CD4-positive, alpha-beta T cell (primary cell): Measurements from ENCODE around the gene ZNF37A. TPM values are rescaled to one million over a fixed set of nuclear protein-coding genes. Genes with fewer than 3 reads are reported as not detected.

Source experiments
- ATAC-seq: fragments of 200-7000 bp; cut with Tn5 transposase; one replicate; pipeline ENCODE4 v1.10.0; 2022; ENCODE audit warnings: mild to moderate bottlenecking; ENCODE audit not compliant: poor library complexity
- CTCF ChIA-PET: fragments of 350-600 bp; sonication (Branson Sonifier 250); formaldehyde crosslinking; loops from one replicate; lab custom pipeline; 2021; ENCODE audit warnings: antibody characterized with exemption, inconsistent platforms; lab: Charles Lee
- POLR2A ChIA-PET: fragments of 350-600 bp; sonication (Branson Sonifier 250); formaldehyde crosslinking; loops from one replicate; lab custom pipeline; 2021; ENCODE audit warnings: antibody characterized with exemption, inconsistent platforms; lab: Charles Lee
- DNase-seq, 14 experiments: peaks; one replicate each; pipeline ENCODE4 v3.0.0-alpha.2; 2013 to 2020; ENCODE audit warnings: mixed read lengths in 2 of 14
- H3K27ac ChIP-seq, 2 donors: one replicate each; pipeline versions ENCODE4 v1.5.1 to v1.7.0; 2013; ENCODE audit warnings: low read length in 2 of 2, low read depth in 1 of 2, mild to moderate bottlenecking in 1 of 2
- H3K27me3 ChIP-seq, 2 experiments: 1 replicate in 1 of 2; 2 replicates in 1 of 2; pipeline versions ENCODE4 v1.6.1 to v1.7.0; 2013; ENCODE audit warnings: low read length in 2 of 2, control low read depth in 1 of 2, mild to moderate bottlenecking in 1 of 2, moderate library complexity in 1 of 2; ENCODE audit not compliant: insufficient read depth in 2 of 2, control insufficient read depth in 1 of 2
- H3K36me3 ChIP-seq: one replicate; pipeline ENCODE4 v1.6.1; 2013; ENCODE audit warnings: low read length, control low read depth; ENCODE audit not compliant: insufficient read depth
- H3K4me1 ChIP-seq: one replicate; pipeline ENCODE4 v1.6.1; 2013; ENCODE audit warnings: low read length, control low read depth; ENCODE audit not compliant: insufficient read depth
- H3K4me3 ChIP-seq: one replicate; pipeline ENCODE4 v1.5.1; 2013; ENCODE audit warnings: mild to moderate bottlenecking, low read length, moderate library complexity
- H3K9me3 ChIP-seq, 2 experiments: 1 replicate in 1 of 2; 2 replicates in 1 of 2; pipeline versions ENCODE4 v1.6.1 to v1.7.0; 2013; ENCODE audit warnings: low read length in 2 of 2, mild to moderate bottlenecking in 2 of 2, control low read depth in 1 of 2, moderate library complexity in 1 of 2; ENCODE audit not compliant: control insufficient read depth in 1 of 2, insufficient read depth in 1 of 2
- H3K27ac Mint-ChIP-seq: one replicate; pipeline ENCODE4 v1.8.0; 2020; ENCODE audit warnings: mixed read lengths
- H3K27me3 Mint-ChIP-seq: one replicate; pipeline ENCODE4 v1.8.0; 2021; ENCODE audit warnings: mixed read lengths
- H3K36me3 Mint-ChIP-seq: one replicate; pipeline ENCODE4 v1.8.0; 2021; ENCODE audit warnings: low read depth, mixed read lengths
- H3K4me1 Mint-ChIP-seq: one replicate; pipeline ENCODE4 v1.8.0; 2021; ENCODE audit warnings: low read depth, mixed read lengths
- H3K4me3 Mint-ChIP-seq: one replicate; pipeline ENCODE4 v1.8.0; 2020; ENCODE audit warnings: mild to moderate bottlenecking, mixed read lengths
- H3K9me3 Mint-ChIP-seq: one replicate; pipeline ENCODE4 v1.8.0; 2020; ENCODE audit warnings: mixed read lengths
- CTCF ChIP-seq: fragments of 200-600 bp; IDR thresholded peaks from one replicate; pipeline ENCODE4 v1.8.0; 2022; ENCODE audit warnings: antibody characterized with exemption, mild to moderate bottlenecking
- intact Hi-C, 2 experiments: fragments of 100-400 bp; cut with DNase I in 1 of 2; cut with micrococcal nuclease in 1 of 2; formaldehyde crosslinking; loops; one replicate each; pipeline versions ENCODE4 v1.15.1 to v1.9.0; 2023 to 2025; cut with DNase I, micrococcal nuclease
- total RNA-seq, 174 experiments: library from RNA in 2 of 174; stranded (reverse) in 2 of 174; gene quantifications; one replicate each; pipeline ENCODE4 v1.2.3 and lab custom pipeline; 2021 to 2026

The ZNF37A gene
- total RNA-seq, 2 experiments from 2014 or later: 14.7 to 15.4 TPM

- Histone ChIP-seq H3K4me1 (no peaks in the 10 kb centered on the region), H3K4me3 (no peak overlapping the region), H3K9me3 (peaks cover 8 to 45% of the 10 kb centered on the region in 2 experiments), H3K27ac (no peak overlapping the region), H3K27me3 (no peaks in the 10 kb centered on the region), H3K36me3 (peaks cover 54% of the 10 kb centered on the region)
- Mint-ChIP-seq H3K4me3 (no peak overlapping the region), H3K27ac (no peak overlapping the region), H3K27me3 (no peaks in the 10 kb centered on the region), H3K36me3 (peaks cover 100% of the 10 kb centered on the region), H3K4me1 (no peaks in the 10 kb centered on the region), H3K9me3 (peaks cover 22% of the 10 kb centered on the region)
- POLR2A ChIA-PET: no interaction called here
- DNase-seq: no peak
- CTCF ChIA-PET: no interaction called here
- intact Hi-C loops: no loop called here
- no peak for ATAC-seq
- no peak for TF ChIP-seq CTCF
Measured at GRCh38 chr10:38103756-38104155, 9.6 kb downstream of the ZNF37A start.

- Mint-ChIP-seq H3K27me3 (no peaks in the 10 kb centered on the region), H3K36me3 (peaks cover 100% of the 10 kb centered on the region), H3K4me3 (no peak overlapping the region), H3K27ac (no peak overlapping the region), H3K4me1 (no peaks in the 10 kb centered on the region), H3K9me3 (peaks cover 21% of the 10 kb centered on the region)
- DNase-seq: no peak
- H3K9me3 ChIP-seq: peaks cover 33 to 72% of the 10 kb centered on the region in 2 experiments
- no peak for ATAC-seq
- intact Hi-C loops: no loop called here
- no peaks in the 10 kb centered on the region for H3K4me1 ChIP-seq
- H3K27me3 ChIP-seq: no peaks in the 10 kb centered on the region
- no peak for TF ChIP-seq CTCF
- peaks cover 36% of the 10 kb centered on the region for H3K36me3 ChIP-seq
- POLR2A ChIA-PET: no interaction called here
- CTCF ChIA-PET: interaction anchor here (0.6 kb wide), 1 partner anchor 68 kb away, joined by 3 read pairs; no protein-coding TSS in a partner anchor
- H3K27ac ChIP-seq: no peak overlapping the region
- no peak overlapping the region for H3K4me3 ChIP-seq
Measured at GRCh38 chr10:38112159-38112558, 18.0 kb downstream of the ZNF37A start.

GRCh38 chr10:38118072-38118807 lies 24.1 kb downstream of the ZNF37A start:
- Histone ChIP-seq H3K27ac (no peak overlapping the region), H3K36me3 (peaks cover 41% of the 10 kb centered on the region), H3K9me3 (peaks cover 40 to 98% of the 10 kb centered on the region in 2 experiments), H3K4me3 (no peak overlapping the region), H3K4me1 (no peaks in the 10 kb centered on the region), H3K27me3 (no peaks in the 10 kb centered on the region)
- H3K27ac Mint-ChIP-seq: no peak overlapping the region
- DNase-seq (no peak), ATAC-seq (no peak)
- H3K36me3 Mint-ChIP-seq: peaks cover 91% of the 10 kb centered on the region
- no peak overlapping the region for H3K4me3 Mint-ChIP-seq
- H3K4me1 Mint-ChIP-seq: no peaks in the 10 kb centered on the region
- POLR2A ChIA-PET: no interaction called here
- intact Hi-C loops: loop anchor here in 1 of 2 experiments (5.0 kb wide), 1 partner anchor 51 kb away; no protein-coding TSS in a partner anchor
- H3K27me3 Mint-ChIP-seq: no peaks in the 10 kb centered on the region
- H3K9me3 Mint-ChIP-seq: peaks cover 24% of the 10 kb centered on the region
- no peak for TF ChIP-seq CTCF
- CTCF ChIA-PET: no interaction called here
